GM10266 (cell line): ENCODE data around the gene ACADSB.

Experiments used
- DNase-seq: peaks from one replicate; pipeline ENCODE4 v3.0.0; 2012; ENCODE audit errors: extremely low spot score
- CTCF ChIP-seq: IDR thresholded peaks from 2 replicates; pipeline ENCODE4 v1.5.1; 2012; ENCODE audit warnings: mild to moderate bottlenecking, low read depth; ENCODE audit not compliant: control insufficient read depth, insufficient read depth; ENCODE audit errors: missing control alignments

Gene ACADSB

GRCh38 chr10:123008355-123009104 is at the start of gene ACADSB, which contains the start of gene IKZF5:
Gene ACADSB (plus strand): TSS chr10:123009006. CDS start chr10:123009030, 24 bp downstream.
Gene IKZF5 (minus strand): TSS chr10:123008795. CDS start chr10:122998625, 10,170 bp downstream.
- TF ChIP-seq CTCF = no peak
- peak; percentile 99 for DNase-seq

DNA sequence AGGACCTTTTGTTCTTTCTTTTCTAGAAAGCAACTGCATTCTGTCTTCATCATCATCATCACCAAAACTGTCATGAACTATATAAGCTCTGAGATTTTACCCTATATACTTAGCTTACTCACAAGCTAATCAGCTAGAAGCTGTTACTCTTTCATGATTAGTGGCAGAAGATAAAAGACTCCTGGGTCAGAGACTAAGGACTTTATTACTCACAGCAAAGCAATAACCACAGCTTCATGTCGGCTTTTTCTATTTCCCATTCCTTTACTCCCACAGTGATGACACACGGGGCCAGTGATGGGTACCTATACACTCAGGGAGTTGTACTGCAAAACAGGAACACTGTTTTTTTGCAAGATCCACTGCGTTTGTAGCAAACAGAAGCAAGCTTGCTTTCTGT is 46.4 kb upstream of the ACADSB start:
- no peak for DNase-seq
- no peak for TF ChIP-seq CTCF

DNA sequence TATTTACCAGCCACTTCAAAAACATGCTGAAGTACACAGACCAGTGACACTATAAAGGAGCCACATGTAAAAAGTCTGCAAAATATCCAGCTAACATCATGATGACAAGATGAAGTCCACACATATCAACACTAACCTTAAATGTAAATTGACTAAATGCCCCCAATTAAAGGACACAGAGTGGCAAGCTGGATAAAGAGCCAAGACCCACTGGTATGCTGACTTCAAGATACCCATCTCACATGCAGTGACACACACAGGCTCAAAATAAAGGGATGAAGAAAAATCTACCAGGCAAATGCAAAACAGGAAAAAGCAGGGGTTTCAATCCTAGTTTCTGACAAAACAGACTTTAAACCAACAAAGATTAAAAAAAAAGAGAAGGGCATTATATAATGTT is 41.9 kb upstream of the ACADSB start:
- no peak for TF ChIP-seq CTCF
- DNase-seq = no peak

DNA sequence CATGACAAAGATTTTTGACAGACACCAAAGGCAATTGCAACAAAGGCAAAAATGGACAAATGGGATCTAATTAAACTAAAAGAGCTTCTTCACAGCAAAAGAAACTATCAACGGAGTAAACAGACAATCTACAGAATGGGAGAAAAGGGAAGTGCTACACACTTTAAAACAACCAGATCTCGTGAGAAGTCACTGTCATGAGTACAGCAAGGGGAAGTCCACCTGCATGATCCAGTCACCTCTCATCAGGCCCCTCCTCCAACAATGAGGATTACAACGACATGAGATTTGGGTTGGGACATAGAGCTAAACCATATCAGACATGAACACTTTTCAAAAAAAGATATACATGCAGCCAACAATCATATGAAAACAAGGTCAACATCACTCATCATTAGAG is 40.1 kb upstream of the ACADSB start:
- TF ChIP-seq CTCF = no peak
- no peak for DNase-seq

DNA sequence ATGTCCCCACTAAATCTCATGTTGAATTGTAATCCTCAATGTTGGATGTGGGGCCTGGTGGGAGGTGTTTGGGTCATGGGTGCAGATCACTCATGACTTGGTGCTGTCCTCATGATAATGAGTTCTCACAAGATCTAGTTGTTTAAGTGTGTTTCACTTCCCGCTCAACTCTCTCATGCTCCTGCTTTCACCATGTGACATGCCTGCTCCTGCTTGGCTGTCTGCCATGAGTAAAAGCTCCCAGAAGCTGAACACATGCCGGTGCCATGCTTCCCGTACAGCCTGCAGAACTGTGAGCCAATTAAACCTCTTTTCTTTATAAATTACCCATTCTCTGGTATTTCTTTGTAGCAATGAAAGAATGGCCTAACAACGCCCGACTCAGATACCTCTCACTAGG is 34.8 kb upstream of the ACADSB start:
- no peak for DNase-seq
- TF ChIP-seq CTCF = no peak

GRCh38 chr10:122974543-122975064 is 34.2 kb upstream of the ACADSB start:
- DNase-seq = no peak
- TF ChIP-seq CTCF = no peak
